ENCODE measurements around the gene AP2M1.

AP2M1 gene

GRCh38 chr3:184233127-184233843, 58.6 kb downstream of the AP2M1 start:
- peaks cover 26% of the 10 kb centered on the region for H3K27me3 ChIP-seq
- no peak for DNase-seq
- no peak for TF ChIP-seq CTCF (IDR thresholded peaks at IDR 0.05; ENCODE audit: low read depth, low read length)
- no peaks in the 10 kb centered on the region for H3K36me3 ChIP-seq
- H3K9me3 ChIP-seq, result no peaks in the 10 kb centered on the region
- peaks cover 11% of the 10 kb centered on the region for H3K4me1 ChIP-seq
- H3K4me3 ChIP-seq (ENCODE audit: low read depth, low read length), result no peak overlapping the region
